HUES48 (cell line): Measurements from ENCODE around the gene ARHGAP44.
"Not testable (repeated sequence)": the region's sequence is repeated elsewhere in the genome, so short reads cannot be mapped to it uniquely, and the experiment has no call there.

Experiments used
- H3K27ac ChIP-seq: one replicate; pipeline ENCODE4 v1.7.0; 2013; ENCODE audit warnings: low read depth, low read length, inconsistent platforms
- H3K27me3 ChIP-seq: 2 replicates; pipeline ENCODE4 v1.6.1; 2013; ENCODE audit warnings: mild to moderate bottlenecking, low read length; ENCODE audit not compliant: control insufficient read depth, insufficient read depth
- H3K36me3 ChIP-seq: 2 replicates; pipeline ENCODE4 v1.6.1; 2013; ENCODE audit warnings: low read length; ENCODE audit not compliant: control insufficient read depth, insufficient read depth
- H3K4me1 ChIP-seq: 2 replicates; pipeline ENCODE4 v1.6.1; 2013; ENCODE audit warnings: mild to moderate bottlenecking, low read length; ENCODE audit not compliant: control insufficient read depth, insufficient read depth
- H3K4me3 ChIP-seq: 2 replicates; pipeline ENCODE4 v1.5.1; 2013; ENCODE audit warnings: mild to moderate bottlenecking, low read depth, low read length
- H3K9ac ChIP-seq: 2 replicates; pipeline ENCODE4 v1.6.1; 2013; ENCODE audit warnings: mild to moderate bottlenecking, low read depth, low read length, moderate library complexity
- H3K9me3 ChIP-seq: 2 replicates; pipeline ENCODE4 v1.6.1; 2013; ENCODE audit warnings: low read length; ENCODE audit not compliant: control insufficient read depth, insufficient read depth

Gene ARHGAP44

DNA sequence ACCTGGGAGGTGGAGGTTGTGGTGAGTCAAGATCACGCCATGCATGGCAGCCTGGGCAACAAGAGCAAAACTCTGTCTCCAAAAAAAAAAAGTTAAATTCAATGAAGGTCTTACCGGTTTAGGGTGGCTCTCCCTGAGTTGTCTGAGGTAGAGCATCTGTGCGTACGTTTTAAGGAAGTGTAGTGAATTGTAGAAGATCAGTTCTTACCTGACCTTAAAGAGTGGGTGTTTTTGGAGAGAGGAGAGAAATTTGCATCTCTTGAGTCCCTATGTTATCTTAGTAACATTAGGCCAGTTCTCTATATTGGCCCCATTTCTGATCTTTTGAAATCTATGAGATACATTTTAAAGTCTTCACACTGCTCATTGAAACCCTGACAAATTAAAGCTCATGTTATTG, 172.4 kb downstream of the ARHGAP44 start:
- Histone ChIP-seq H3K4me1 (no peaks in the 10 kb centered on the region), H3K27me3 (no peaks in the 10 kb centered on the region), H3K36me3 (peaks cover 31% of the 10 kb centered on the region), H3K9ac (no peak overlapping the region), H3K27ac (no peak overlapping the region), H3K9me3 (no peaks in the 10 kb centered on the region), H3K4me3 (no peak overlapping the region)

DNA sequence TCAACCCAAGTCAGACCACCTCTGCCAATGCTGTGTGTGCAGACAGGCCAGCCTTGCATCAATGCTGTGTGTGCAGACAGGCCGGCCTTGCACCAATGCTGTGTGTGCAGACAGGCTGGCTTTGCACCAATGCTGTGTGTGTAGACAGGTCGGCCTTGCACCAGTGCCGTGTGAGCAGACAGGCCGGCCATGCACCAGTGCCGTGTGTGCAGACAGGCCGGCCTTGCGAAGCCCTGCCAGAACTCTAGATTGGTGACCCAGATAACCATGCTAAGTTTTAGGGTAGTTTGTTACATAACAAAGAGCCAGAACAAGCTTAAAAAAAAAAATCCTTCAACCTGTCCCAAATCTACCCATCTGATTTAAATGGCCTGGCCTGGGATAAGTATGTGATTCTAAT, 174.2 kb downstream of the ARHGAP44 start:
- no peak overlapping the region for H3K9ac ChIP-seq
- no peaks in the 10 kb centered on the region for H3K9me3 ChIP-seq
- no peak overlapping the region for H3K27ac ChIP-seq
- H3K4me1 ChIP-seq = no peaks in the 10 kb centered on the region
- peaks cover 17% of the 10 kb centered on the region for H3K36me3 ChIP-seq
- H3K4me3 ChIP-seq = no peak overlapping the region
- H3K27me3 ChIP-seq = no peaks in the 10 kb centered on the region

DNA sequence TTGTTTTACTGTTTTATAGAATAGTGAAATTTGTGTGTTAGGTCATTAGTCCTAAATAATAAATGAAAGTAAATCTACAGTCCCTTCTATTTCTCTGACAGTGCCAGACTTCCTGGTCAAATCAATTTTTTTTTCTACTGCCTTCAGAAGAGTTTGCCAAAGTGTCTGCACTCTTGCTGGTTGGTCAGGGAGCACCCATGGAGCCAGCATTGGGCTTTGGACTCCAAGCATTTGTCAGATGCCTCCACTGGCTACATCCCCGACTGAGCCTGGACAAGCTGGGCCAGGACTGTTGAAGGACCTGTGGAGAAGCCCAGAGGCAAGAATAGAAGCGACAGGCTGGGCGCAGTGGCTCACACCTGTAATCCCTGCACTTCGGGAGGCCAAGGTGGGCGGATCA, 174.9 kb downstream of the ARHGAP44 start:
- Histone ChIP-seq H3K27ac (no peak overlapping the region), H3K9ac (no peak overlapping the region), H3K9me3 (no peaks in the 10 kb centered on the region), H3K4me1 (no peaks in the 10 kb centered on the region), H3K36me3 (peaks cover 11% of the 10 kb centered on the region), H3K4me3 (no peak overlapping the region), H3K27me3 (no peaks in the 10 kb centered on the region)

DNA sequence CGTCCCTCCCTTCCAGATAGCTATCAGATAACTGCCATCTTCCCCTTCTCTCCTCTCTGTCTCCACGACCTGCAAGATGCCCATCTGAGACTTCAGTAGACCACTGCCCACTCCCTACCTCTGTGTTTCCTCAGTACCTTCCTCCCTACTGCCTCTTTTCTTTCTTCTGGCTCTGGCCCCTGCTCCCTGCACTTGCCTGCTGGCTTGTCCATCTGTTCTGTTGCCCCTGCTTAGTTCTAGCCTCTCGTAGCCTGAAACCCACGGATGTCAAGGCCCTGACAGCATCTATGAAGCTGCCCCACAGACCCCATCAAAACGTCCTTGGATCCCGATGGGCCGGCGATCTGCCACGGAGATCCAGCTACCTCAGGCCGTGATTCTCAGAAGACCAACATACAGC, 175.5 kb downstream of the ARHGAP44 start:
- no peaks in the 10 kb centered on the region for H3K4me1 ChIP-seq
- H3K27ac ChIP-seq = no peak overlapping the region
- no peaks in the 10 kb centered on the region for H3K9me3 ChIP-seq
- peaks cover 7% of the 10 kb centered on the region for H3K36me3 ChIP-seq
- no peak overlapping the region for H3K9ac ChIP-seq
- no peaks in the 10 kb centered on the region for H3K27me3 ChIP-seq
- no peak overlapping the region for H3K4me3 ChIP-seq

DNA sequence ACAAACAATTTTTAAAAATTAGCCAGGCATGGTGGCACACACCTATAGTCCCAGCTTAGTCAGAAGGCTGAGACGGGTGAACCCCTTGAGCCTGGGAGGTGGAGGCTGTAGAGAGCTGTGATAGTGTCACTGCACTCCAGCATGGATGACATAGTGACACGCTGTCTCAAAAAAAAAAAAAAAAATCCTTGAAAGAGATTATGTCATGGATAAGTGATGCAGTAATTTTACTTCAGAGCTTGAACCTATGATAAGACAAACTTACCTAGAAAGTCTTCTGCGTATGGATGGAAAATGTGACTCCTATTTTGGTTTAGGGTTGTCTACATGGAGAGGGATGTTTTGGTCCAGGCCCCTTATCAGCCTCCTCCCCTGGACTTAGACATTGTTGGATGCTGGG, 176.7 kb downstream of the ARHGAP44 start:
- no peak overlapping the region for H3K4me3 ChIP-seq

DNA sequence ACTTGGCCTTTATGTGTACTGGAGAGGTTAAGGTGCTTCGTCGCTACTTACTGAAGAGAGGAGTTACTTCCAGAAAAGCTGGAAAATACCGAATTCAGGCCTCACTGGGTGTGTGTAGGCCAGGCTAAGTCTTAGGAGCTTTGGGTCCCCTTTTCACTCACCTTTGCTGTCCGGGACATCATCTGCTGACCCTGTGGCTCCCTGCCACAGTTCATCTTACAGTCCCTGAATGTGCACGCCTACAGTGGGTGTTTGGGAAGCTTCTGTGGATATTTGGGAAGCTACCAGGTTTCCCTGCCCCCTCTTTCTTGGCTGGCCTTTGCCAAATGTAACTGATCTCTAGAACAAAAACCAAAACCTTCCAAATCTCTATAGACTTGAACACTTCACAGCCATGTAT, 177.1 kb downstream of the ARHGAP44 start:
- Histone ChIP-seq H3K9me3 (no peaks in the 10 kb centered on the region), H3K27ac (no peak overlapping the region), H3K27me3 (no peaks in the 10 kb centered on the region), H3K36me3 (peaks cover 7% of the 10 kb centered on the region), H3K4me1 (no peaks in the 10 kb centered on the region), H3K9ac (no peak overlapping the region), H3K4me3 (no peak overlapping the region)

More for the DNA sequence above, 176.7 kb downstream of the ARHGAP44 start:
- Histone ChIP-seq H3K9me3 (no peaks in the 10 kb centered on the region), H3K27me3 (no peaks in the 10 kb centered on the region), H3K27ac (no peak overlapping the region), H3K4me1 (no peaks in the 10 kb centered on the region), H3K36me3 (peaks cover 7% of the 10 kb centered on the region), H3K9ac (no peak overlapping the region)

DNA sequence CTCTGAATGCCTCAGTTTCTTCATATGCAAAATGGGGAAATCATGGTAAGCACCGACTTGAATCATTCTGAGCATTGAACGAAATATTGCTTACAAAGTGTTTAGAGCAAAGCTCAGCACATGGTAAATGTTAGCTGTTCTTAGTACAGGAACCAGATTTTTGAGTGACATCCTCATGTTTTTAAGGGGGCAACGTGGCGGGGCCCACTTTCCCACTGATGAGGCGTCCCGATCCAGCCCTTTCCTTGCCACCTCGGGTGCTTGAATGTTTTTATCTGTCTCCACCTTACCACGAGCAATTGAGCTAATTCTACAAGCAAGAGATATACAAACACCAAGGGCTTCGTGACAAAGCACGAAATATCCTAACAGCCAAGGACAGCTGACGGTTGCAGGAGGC, 178.7 kb downstream of the ARHGAP44 start:
- Histone ChIP-seq H3K4me1 (peaks cover under 1% of the 10 kb centered on the region; the same call in 1 of the 2 replicates), H3K27ac (no peak overlapping the region), H3K36me3 (peaks cover 5% of the 10 kb centered on the region; the same call in 1 of the 2 replicates), H3K9me3 (no peaks in the 10 kb centered on the region), H3K9ac (no peak overlapping the region), H3K4me3 (no peak overlapping the region), H3K27me3 (no peaks in the 10 kb centered on the region)

DNA sequence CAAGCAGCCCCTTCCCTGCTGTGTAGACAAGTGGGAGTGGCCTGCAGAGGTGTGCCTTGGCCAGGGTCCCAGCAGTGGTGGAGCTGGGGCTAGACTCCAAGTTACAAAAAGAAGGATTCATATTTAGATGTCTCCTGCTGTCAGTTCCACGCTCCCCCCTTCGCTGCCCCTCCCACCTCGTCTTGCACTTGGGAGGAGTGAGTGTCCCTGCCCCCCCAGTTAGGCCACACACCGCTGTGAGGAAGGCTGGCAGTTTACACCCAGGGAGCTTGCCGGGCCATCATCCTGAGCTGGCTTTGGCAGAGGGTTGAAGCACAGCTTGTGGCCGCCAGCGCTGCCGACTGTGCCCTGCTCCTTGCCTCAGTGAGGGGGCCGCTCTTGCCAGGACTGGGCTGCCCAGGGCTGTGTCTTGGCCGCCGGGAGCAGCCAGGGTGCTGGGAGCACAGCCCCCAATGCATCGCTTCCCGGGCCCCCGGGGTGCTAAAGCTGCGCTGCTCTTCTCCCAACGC, 184.3 kb downstream of the ARHGAP44 start:
- Histone ChIP-seq H3K27ac (no peak overlapping the region), H3K9ac (no peak overlapping the region), H3K9me3 (no peaks in the 10 kb centered on the region), H3K4me1 (peaks cover 13% of the 10 kb centered on the region), H3K36me3 (no peaks in the 10 kb centered on the region), H3K27me3 (no peaks in the 10 kb centered on the region), H3K4me3 (peak overlapping the region; percentile 63)

DNA sequence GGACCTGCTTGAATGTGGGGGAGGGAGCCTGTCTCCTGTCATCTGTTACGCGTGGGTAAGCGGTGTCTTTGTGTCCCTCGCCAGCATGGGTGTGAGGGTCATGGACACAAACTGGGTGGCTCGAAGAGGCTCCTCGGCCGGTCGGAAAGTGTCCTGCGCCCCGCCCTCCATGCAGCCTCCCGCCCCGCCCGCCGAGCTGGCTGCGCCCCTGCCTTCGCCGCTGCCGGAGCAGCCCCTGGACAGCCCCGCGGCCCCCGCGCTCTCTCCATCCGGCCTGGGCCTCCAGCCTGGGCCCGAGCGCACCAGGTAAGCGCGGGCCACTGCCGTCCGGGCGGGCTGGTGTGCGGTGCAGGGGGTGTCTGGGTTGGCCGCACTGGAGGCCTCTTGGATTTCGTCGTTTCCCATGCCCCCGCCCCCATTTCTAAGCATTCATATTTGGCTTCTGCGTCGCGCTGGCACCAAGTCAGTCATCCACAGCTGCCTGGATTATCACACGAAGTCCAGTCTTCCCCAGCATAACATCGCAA, 184.8 kb downstream of the ARHGAP44 start:
- Histone ChIP-seq H3K27ac (no peak overlapping the region), H3K4me3 (peak overlapping the region; percentile 63), H3K9me3 (no peaks in the 10 kb centered on the region), H3K4me1 (peaks cover 13% of the 10 kb centered on the region), H3K27me3 (no peaks in the 10 kb centered on the region), H3K9ac (no peak overlapping the region), H3K36me3 (no peaks in the 10 kb centered on the region)

DNA sequence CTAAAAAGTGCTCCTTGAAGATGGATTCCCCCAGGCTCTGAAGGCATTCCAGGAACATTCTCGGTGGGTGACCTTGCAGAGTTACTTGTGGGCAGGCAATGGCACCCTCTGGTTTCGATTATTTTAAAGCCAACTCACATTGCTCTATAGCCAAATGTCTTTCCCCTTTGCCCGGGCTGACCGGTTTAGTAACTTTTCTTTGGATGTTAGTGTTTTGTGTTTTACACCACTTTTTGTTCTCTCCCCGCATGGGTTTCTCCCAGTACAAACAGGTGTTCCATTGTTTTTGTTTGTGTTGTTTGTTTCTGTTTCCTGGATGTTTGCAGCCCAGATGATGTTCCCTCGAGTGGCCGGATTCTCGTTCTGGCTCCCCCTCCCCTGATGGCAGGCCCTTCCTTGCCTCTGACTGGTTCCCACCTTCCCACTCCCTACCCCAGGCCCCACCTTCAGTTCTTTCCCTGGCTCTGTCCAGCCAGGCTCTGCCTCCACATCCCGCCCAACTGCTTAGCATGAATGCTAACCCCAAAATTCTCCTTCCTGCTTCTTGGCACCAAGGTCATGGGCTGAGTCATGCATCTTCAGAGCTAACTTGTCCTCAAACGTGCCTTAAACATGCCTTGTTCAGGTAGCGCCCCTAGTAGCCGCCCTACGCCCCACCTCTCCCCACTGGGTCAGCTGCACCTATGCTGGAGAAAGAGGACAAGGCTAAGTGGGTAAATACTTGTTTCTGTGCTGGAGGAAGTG, 187.9 kb downstream of the ARHGAP44 start:
- Histone ChIP-seq H3K9ac (no peak overlapping the region), H3K27ac (peak overlapping the region; percentile 35), H3K9me3 (no peaks in the 10 kb centered on the region), H3K4me3 (no peak overlapping the region), H3K27me3 (no peaks in the 10 kb centered on the region), H3K4me1 (peaks cover 13% of the 10 kb centered on the region), H3K36me3 (peaks cover 9% of the 10 kb centered on the region; the same call in 1 of the 2 replicates)

DNA sequence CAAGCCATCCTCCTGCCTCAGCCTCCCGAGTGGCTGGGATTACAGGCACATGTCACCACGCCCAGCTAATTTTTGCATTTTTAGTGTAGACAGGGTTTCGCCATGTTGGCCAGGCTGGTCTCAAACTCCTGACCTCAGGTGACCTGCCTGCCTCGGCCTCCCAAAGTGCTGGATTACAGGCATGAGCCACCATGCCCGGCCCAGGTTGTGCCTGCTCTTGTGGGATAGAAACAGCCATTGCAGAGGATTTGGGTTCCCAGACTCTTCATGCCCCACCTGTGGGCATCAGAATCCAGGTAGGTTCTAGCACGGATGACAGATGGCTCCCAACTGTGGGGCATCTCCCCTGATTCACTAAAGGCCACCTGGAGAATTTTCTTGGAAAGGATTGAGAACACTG, 189.5 kb downstream of the ARHGAP44 start:
- not testable (repeated sequence) for H3K27me3 ChIP-seq, H3K9me3 ChIP-seq, H3K4me1 ChIP-seq, H3K9ac ChIP-seq, H3K4me3 ChIP-seq, H3K27ac ChIP-seq, H3K36me3 ChIP-seq
